Fibroblast of mammary gland (primary cell): ENCODE results near the gene NFKB2.

Source experiments
- DNase-seq: peaks from one replicate; pipeline ENCODE4 v3.0.0-alpha.2; 2010; ENCODE audit warnings: low read depth
- H3K4me3 ChIP-seq: 2 replicates; pipeline ENCODE4 v1.5.1; 2011; ENCODE audit warnings: low read depth, mild to moderate bottlenecking, low read length, moderate library complexity; ENCODE audit not compliant: control insufficient read depth
- TF ChIP-seq, protein P1 (sequence below): conservative IDR thresholded peaks from 2 replicates; pipeline ENCODE4 v1.5.1; 2011; ENCODE audit warnings: low read depth, low read length, inconsistent platforms; ENCODE audit not compliant: control insufficient read depth, insufficient read depth

Gene NFKB2

DNA sequence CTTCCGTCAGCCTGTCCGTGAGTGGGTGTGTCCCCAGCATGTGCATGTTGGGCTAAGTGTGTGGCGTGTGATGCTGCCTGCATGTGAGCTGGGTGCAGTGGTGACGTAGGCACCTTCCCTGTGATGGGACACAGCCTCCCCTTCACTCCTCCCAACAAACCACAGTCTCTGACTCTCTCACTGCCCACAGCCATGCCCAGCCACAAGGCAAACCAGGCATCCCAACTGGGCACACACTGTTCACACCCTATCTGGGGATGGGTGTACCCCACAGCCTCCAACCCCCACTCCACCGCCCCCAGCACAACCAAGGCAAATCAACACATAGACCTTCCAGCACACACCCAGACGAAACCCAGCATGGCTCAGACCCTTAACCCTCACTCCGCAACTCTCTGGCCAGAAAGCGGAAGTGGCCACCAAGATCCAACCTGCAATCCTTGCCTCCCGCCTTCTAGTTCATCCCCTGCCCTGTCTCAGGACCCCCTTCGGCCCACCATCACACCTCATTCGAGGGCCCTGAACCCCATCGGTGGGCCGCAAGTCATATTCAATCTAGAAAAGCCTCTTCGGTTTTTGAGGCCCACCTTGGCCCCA is 12.7 kb downstream of the NFKB2 start:
- peak overlapping the region; percentile 35 for H3K4me3 ChIP-seq
- peak; percentile 43 for DNase-seq
- TF ChIP-seq, protein P1, sequence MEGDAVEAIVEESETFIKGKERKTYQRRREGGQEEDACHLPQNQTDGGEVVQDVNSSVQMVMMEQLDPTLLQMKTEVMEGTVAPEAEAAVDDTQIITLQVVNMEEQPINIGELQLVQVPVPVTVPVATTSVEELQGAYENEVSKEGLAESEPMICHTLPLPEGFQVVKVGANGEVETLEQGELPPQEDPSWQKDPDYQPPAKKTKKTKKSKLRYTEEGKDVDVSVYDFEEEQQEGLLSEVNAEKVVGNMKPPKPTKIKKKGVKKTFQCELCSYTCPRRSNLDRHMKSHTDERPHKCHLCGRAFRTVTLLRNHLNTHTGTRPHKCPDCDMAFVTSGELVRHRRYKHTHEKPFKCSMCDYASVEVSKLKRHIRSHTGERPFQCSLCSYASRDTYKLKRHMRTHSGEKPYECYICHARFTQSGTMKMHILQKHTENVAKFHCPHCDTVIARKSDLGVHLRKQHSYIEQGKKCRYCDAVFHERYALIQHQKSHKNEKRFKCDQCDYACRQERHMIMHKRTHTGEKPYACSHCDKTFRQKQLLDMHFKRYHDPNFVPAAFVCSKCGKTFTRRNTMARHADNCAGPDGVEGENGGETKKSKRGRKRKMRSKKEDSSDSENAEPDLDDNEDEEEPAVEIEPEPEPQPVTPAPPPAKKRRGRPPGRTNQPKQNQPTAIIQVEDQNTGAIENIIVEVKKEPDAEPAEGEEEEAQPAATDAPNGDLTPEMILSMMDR = no peak

DNA sequence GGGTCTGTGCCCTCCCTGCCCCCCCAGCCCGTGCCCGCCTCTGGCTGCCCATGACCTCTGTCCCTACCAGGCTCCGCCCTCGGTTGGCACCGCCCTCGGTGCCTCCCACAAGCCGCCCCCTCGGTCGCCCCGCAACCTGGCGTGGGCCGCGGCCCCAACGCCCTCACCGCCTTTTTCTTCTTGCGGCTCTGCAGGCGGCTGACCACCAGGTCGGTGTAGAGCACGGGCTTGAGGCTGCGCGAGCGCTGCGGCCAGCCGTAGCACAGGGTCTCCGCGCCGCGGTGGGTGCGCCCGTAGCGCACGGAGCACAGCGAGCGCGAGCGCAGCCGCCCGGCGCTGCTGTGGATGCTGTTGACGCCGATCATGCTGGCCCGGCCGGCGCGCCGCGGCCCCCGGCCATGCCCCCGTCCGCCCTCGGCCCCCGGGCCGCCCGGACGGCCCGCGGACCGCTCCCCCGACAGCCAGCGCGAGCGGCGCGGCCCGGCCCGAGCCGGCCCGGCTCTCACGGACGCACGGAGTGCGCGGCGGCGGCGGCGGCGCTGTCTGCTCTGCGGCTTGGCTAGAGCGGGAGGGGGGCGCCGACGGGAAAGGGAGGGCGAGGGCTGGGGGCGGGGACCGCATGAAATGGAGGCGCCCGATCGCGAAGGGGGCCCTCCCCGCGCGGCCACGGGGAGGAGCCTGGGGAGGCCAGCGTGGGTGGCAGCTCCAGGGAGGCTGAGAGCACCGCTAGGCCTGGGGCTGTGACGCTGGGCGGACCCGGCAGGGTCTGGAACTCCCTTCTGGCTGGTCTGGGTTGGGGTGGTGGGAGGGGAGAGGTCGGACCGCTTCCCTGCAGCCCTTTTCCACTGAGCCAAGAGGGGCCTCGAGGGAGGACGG is 13.5 kb downstream of the NFKB2 start:
- peak overlapping the region; percentile 35 for H3K4me3 ChIP-seq

GRCh38 chr10:102409604-102410428 is 14.3 kb downstream of the NFKB2 start:
- peak overlapping the region; percentile 31 for H3K4me3 ChIP-seq
- no peak for DNase-seq
- TF ChIP-seq, protein P1 = no peak

More for the DNA sequence above, 13.5 kb downstream of the NFKB2 start:
- no peak for DNase-seq
- TF ChIP-seq, protein P1 = no peak

GRCh38 chr10:102410429-102411073 is 15.0 kb downstream of the NFKB2 start:
- H3K4me3 ChIP-seq = peak overlapping the region; percentile 31
- DNase-seq = no peak
- TF ChIP-seq, protein P1 = no peak

- H3K4me3 ChIP-seq = no peak overlapping the region
Observed at GRCh38 chr10:102411341-102412255, 16.1 kb downstream of the NFKB2 start.

More at GRCh38 chr10:102411341-102412255, 16.1 kb downstream of the NFKB2 start:
- no peak for DNase-seq
- TF ChIP-seq, protein P1 = no peak
